Measurements from ENCODE around the gene GULP1.

Gene GULP1

DNA sequence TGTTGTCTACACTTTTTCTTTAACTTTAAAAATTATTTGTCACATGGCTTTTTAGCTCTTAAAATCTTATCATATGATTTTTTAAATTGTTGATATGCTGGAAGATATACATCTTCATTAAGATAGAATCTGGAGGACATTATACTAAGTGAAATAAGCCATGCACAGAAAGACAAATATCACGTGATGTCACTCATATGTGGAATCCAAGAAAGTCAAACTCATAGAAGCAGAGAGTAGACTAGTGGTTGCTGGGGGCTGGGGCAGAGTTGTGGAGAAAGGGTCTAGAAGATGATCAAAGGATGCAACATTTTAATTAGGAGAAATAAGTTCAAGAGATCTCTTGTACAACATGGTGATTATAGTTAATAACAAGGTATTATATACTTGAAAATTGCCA is 280.9 kb downstream of the GULP1 start:
- in situ Hi-C loops (cut with HindIII; ENCODE audit: low pct_unique_long_range_greater_than_20kb, low sequenced_read_pairs) = no loop called here
- no peak for TF ChIP-seq JUND (IDR thresholded peaks at IDR 0.05; ENCODE audit: low read depth)
- no peak for DNase-seq (ENCODE audit: low read depth in 1 of 2, low spot score in 1 of 2)

DNA sequence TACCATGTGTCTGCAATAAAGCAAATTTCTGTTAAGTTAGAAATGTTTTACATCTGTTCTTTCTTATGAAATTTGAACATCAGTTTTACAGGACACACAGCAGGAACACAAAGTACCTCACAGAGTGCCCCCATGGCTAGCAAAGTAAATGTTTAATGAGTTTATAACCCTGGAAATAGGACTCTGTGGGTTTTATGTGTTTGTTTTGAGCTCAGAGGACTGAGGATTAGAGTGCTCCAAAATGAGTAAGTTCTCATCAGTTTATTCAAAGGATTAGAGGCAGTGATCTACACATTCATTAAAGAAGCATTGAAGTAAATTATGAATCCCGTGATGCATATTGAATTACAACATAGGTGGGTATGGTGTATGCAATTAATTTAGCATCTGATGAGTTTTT is 281.8 kb downstream of the GULP1 start:
- no peak for TF ChIP-seq JUND (IDR thresholded peaks at IDR 0.05; ENCODE audit: low read depth)
- in situ Hi-C loops (cut with HindIII; ENCODE audit: low pct_unique_long_range_greater_than_20kb, low sequenced_read_pairs) = no loop called here
- DNase-seq (ENCODE audit: low read depth in 1 of 2, low spot score in 1 of 2) = no peak

DNA sequence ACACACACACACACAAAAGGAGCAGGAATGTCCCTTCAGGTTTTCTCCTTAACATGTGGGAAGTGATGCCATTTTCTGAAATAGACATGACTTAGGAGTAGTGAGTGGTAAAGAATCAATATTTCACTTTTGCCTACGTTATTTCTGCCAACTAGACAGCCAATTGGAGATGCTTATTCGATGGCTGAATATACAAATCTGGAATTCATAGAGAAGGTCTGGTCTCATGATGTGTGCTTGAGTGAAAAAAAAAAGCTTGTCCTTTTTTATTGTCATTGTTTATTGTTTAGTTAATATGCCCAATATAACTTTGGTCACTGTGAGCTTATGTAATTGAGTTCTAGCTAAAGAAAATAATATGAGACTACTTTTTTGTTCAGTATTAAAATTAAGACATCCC is 284.3 kb downstream of the GULP1 start:
- no peak for DNase-seq (ENCODE audit: low read depth in 1 of 2, low spot score in 1 of 2)
- TF ChIP-seq JUND (IDR thresholded peaks at IDR 0.05; ENCODE audit: low read depth) = no peak
- in situ Hi-C loops (cut with HindIII; ENCODE audit: low pct_unique_long_range_greater_than_20kb, low sequenced_read_pairs) = no loop called here

DNA sequence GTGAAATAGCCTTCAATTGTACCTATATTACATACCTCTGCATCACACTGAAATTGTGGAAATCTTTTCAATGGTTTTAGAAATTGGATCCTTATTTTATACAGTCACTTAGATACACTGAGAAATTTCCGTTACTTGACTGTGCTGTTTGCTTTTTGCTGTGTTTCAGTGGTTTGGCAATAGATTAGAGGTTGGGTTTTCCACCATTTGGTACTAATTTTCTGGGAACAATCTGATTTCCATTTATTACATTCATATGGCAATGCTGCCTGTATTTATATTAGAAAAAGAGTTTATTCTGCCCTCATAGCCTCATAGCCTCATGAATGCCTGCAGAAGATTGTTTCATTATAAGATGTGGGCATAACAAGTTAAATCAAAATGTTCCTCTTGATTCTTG is 285.0 kb downstream of the GULP1 start:
- TF ChIP-seq JUND (IDR thresholded peaks at IDR 0.05; ENCODE audit: low read depth) = no peak
- DNase-seq (ENCODE audit: low read depth in 1 of 2, low spot score in 1 of 2) = no peak
- in situ Hi-C loops (cut with HindIII; ENCODE audit: low pct_unique_long_range_greater_than_20kb, low sequenced_read_pairs) = no loop called here

DNA sequence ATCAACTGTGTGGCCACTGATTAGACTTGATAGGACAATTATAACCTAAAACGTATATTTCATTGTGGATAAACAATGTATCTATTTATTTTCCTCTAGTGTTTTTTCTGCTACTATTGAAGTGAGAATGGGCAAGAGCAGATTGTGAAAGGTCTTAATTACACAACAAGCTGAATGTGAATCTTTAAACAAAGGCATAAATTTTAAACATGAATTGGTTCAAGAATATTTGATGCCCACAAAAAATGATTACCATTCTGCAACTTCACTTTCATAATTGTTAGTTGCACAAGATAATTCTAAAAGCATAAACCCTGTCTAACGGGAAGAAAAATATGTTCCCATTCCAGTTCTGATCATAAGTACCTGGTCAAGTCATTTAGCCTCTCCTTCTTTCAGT is 285.6 kb downstream of the GULP1 start:
- TF ChIP-seq JUND (IDR thresholded peaks at IDR 0.05; ENCODE audit: low read depth) = no peak
- in situ Hi-C loops (cut with HindIII; ENCODE audit: low pct_unique_long_range_greater_than_20kb, low sequenced_read_pairs) = no loop called here
- DNase-seq (ENCODE audit: low read depth in 1 of 2, low spot score in 1 of 2) = no peak

DNA sequence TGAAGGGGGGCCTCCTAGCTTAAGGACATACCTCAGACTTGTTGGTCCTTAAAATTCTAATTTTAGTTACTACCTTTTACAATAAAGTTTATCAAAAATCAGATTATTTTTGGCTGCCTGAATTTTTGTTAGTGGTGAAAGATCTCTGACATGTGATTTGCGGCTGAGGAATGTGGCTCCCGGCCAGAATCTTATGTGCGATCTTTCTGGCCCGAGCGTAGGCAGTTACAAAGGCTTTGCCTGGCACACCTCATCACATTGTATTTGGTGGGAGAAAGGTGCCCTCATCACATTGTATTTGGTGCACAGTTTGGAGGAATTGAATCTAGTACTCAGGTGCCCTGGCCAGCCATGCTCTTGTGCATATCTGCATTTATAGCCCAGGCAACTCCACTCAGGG is 289.1 kb downstream of the GULP1 start:
- in situ Hi-C loops (cut with HindIII; ENCODE audit: low pct_unique_long_range_greater_than_20kb, low sequenced_read_pairs) = no loop called here
- TF ChIP-seq JUND (IDR thresholded peaks at IDR 0.05; ENCODE audit: low read depth) = no peak

DNA sequence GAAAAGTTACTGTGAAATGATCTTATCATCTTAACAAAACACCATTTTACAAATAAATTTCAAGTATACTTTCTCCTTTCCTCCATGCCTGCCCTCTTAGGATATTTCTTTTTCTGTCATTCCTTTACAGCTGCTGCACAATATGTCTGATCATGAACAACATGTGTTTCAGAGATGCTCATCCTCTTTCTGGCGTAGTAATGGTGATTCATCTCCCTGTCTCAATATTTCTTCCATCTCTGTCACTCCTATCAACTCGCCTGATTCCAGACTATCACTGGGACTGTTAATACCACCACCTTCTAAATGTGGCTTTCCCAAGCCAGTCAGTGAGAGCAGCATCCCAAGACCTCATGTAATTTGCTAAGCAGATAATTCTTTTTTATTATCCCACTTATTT is 290.5 kb downstream of the GULP1 start:
- no peak for TF ChIP-seq JUND (IDR thresholded peaks at IDR 0.05; ENCODE audit: low read depth)
- no peak for DNase-seq (ENCODE audit: low read depth in 1 of 2, low spot score in 1 of 2)
- in situ Hi-C loops (cut with HindIII; ENCODE audit: low pct_unique_long_range_greater_than_20kb, low sequenced_read_pairs) = no loop called here

More for the DNA sequence above, 289.1 kb downstream of the GULP1 start:
- DNase-seq (ENCODE audit: low read depth in 1 of 2, low spot score in 1 of 2) = peak in 1 of 2 experiments; percentile 20

DNA sequence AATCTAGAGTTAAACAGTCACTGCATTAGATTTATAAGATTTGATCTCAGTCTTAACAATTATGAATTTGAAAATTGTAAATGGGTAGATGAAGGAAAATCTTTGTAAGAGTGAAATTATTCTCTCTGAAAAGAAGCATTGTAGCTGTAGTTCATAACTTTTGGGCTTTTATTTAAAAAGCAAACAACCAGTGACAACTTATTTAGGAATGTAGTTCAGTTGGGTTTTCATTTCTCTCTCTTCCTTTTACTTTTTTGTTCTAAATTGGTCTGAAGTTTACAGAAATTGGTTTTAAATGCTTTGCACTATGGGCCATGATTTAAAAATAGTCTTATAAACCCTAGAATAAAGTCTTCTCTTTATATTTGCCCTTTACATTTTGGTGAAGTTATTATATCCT is 296.6 kb downstream of the GULP1 start:
- no peak for TF ChIP-seq JUND (IDR thresholded peaks at IDR 0.05; ENCODE audit: low read depth)
- DNase-seq (ENCODE audit: low read depth in 1 of 2, low spot score in 1 of 2) = no peak
- in situ Hi-C loops (cut with HindIII; ENCODE audit: low pct_unique_long_range_greater_than_20kb, low sequenced_read_pairs) = no loop called here

DNA sequence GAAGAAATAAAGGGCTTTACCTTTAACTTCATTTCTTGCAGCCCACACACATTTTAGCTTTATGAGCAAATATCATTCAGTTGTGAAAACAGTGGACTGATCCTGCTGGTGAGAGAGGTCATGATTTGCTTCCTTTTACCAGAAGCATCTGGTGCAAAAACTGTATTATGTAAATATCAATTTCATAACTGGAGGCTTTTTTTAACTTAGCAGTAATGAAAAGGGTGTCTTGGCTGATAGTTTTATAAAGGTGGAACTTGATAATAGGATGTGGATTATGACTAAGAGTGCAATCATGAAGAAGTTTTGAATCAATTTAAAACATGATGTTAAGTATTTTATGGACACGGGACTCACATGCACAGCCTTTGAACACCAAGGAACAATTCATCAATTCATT is 304.4 kb downstream of the GULP1 start:
- no peak for DNase-seq (ENCODE audit: low read depth in 1 of 2, low spot score in 1 of 2)
- in situ Hi-C loops (cut with HindIII; ENCODE audit: low pct_unique_long_range_greater_than_20kb, low sequenced_read_pairs) = no loop called here
- no peak for TF ChIP-seq JUND (IDR thresholded peaks at IDR 0.05; ENCODE audit: low read depth)

DNA sequence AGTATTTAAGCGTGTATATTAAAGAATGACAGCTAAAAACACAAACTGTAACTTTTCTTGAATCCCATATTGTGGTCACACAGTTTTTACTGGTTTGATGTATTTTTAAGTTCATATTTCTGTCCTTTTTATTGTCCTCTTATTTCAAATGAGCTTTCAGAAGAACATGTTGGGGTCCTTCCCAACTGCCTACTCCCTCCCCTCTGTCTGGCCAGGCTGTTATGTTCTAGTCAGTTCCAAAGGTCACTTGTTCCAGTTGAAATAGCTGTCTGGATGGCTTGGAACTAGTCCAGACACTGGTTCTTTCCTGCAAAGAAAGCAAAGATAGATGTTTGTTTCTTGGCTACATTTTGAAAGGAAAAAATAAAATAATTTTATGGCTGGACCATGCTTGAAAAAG is 306.9 kb downstream of the GULP1 start:
- in situ Hi-C loops (cut with HindIII; ENCODE audit: low pct_unique_long_range_greater_than_20kb, low sequenced_read_pairs) = no loop called here
- TF ChIP-seq JUND (IDR thresholded peaks at IDR 0.05; ENCODE audit: low read depth) = no peak
- no peak for DNase-seq (ENCODE audit: low read depth in 1 of 2, low spot score in 1 of 2)

DNA sequence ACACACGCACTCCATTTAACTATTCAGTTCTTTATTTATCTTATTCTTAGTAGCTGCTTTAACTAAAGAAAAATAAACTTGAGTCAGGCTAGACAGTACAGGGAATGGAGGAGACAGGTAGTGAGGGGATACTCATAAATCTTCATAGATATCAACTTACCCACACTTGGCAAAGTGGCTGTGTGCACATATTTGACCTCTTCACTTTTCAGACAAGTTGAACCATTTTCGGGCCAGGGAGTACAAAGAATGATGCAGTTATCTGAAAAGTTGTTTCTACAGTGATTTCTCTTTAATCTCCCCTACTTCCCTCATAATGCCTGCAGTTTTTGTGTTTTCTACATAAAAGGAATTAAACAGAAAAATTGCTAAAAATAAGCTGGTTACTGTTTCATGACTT is 307.5 kb downstream of the GULP1 start:
- TF ChIP-seq JUND (IDR thresholded peaks at IDR 0.05; ENCODE audit: low read depth) = no peak
- in situ Hi-C loops (cut with HindIII; ENCODE audit: low pct_unique_long_range_greater_than_20kb, low sequenced_read_pairs) = no loop called here

DNA sequence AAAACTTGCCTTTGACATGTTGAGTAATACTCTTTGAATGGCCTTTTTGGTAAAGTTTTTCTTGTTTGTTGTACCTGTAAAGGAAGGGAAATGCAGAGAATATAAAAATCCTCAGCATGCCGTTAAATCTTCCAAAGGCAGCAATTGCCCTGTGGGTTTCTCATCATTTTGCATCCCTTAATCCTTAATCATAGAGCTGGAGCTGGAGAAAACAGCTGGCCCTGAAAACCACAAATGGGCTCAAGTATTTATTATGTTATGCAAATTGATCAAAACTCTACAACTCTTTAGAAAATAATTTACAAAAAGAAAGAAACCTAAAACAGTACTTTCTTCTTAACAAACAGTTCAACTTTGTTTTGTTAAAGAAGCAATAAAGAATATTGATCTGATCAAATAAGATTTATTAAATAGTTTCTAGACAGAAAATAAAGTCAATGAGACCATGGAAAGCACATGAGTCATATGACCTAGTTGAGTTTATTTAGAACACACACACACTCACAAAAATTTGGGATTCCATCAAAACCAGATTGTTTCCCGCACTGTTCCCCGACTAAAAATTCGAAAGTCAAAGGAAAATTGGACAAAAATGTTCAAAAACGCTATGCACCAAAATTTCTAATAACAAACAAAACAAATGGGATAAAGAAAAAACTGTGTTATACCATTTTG is 309.0 kb downstream of the GULP1 start:
- in situ Hi-C loops (cut with HindIII; ENCODE audit: low pct_unique_long_range_greater_than_20kb, low sequenced_read_pairs) = no loop called here
- no peak for TF ChIP-seq JUND (IDR thresholded peaks at IDR 0.05; ENCODE audit: low read depth)
- DNase-seq (ENCODE audit: low read depth in 1 of 2, low spot score in 1 of 2) = no peak

More for the DNA sequence above, 307.5 kb downstream of the GULP1 start:
- DNase-seq (ENCODE audit: low read depth in 1 of 2, low spot score in 1 of 2) = no peak

DNA sequence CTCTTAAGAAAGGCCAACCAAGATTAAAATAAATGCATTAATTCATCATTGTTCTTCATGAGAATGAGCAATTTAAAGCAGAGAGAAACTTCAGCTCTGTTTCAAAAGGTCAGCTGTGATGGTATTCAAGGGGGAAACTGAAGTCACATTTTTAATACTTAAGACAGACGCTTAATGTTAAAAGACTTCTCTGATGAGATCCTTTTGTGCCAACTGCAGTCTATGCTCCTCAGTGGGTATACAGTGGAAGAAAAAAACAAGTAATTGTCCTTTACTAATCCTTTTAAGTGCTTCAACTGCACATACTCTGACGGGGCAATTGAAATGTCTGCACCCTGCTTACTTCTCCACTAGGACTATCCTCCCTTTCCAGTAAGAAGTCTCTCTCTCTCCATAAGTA is 309.7 kb downstream of the GULP1 start:
- TF ChIP-seq JUND (IDR thresholded peaks at IDR 0.05; ENCODE audit: low read depth) = no peak
- DNase-seq (ENCODE audit: low read depth in 1 of 2, low spot score in 1 of 2) = no peak
- in situ Hi-C loops (cut with HindIII; ENCODE audit: low pct_unique_long_range_greater_than_20kb, low sequenced_read_pairs) = no loop called here

DNA sequence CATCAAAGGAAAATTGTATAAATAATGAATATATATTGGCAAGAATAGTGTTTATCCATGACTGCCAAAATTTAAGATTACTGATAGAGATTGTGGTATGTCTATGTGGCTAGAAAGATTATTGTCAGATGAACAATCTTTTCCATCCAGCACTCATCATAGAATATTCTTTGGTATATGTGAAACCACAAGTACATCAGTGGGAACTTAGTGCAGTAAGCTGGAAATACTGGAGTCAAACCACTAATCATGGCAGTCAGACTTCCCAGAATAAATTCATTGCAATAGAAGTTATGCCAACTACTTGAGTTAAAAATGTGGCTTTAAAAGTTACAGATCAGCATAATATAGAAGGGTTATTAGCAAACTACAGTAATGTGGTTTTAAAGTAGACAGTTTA is 310.3 kb downstream of the GULP1 start:
- no peak for DNase-seq (ENCODE audit: low read depth in 1 of 2, low spot score in 1 of 2)
- TF ChIP-seq JUND (IDR thresholded peaks at IDR 0.05; ENCODE audit: low read depth) = no peak
- in situ Hi-C loops (cut with HindIII; ENCODE audit: low pct_unique_long_range_greater_than_20kb, low sequenced_read_pairs) = no loop called here
